ENCODE results near the gene FIBCD1. TPM values are rescaled to one million over a fixed set of nuclear protein-coding genes. Genes with fewer than 3 reads are reported as not detected.

Gene FIBCD1
- polyA plus RNA-seq, 1 donor (not counting 4 experiments of a cell fraction or from before 2014, with no cell fraction given), result 0.79 TPM

DNA sequence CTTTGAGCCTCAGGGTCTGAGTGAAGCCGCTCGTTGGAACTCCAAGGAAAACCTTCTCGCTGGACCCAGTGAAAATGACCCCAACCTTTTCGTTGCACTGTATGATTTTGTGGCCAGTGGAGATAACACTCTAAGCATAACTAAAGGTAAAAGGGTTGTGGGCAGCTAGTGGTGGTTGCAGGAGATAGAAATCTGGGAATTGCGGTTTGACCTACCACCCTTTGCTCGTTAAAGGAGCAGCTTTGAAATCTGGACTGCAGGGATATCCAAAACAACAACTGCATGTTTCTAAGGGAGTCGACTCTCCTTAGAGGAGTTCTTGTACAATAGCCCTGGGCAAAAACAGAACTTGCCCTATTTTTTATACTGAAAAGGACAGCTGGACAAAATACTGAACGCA, 85.0 kb downstream of the FIBCD1 start:
- Histone ChIP-seq H3K4me3 (ENCODE audit: control insufficient read depth in 2 of 3, extremely low read depth in 1 of 3, insufficient read depth in 2 of 3, low read depth in 1 of 3, low read length in 3 of 3) (no peak overlapping the region), H3K27me3 (ENCODE audit: control insufficient read depth, extremely low read depth, insufficient read depth, low read length) (no peaks in the 10 kb centered on the region), H3K36me3 (ENCODE audit: control insufficient read depth in 2 of 2, extremely low read depth in 1 of 2, insufficient read depth in 2 of 2, low read length in 2 of 2) (peaks cover 17 to 33% of the 10 kb centered on the region in 2 experiments), H3K9ac (ENCODE audit: control insufficient read depth, extremely low read depth, insufficient read depth, low read length) (no peak overlapping the region), H3K27ac (ENCODE audit: control insufficient read depth, insufficient read depth, low read length) (no peak overlapping the region), H3K9me1 (ENCODE audit: control insufficient read depth, extremely low read depth, insufficient read depth, low read length) (no peaks in the 10 kb centered on the region), H3K4me1 (ENCODE audit: control insufficient read depth, extremely low read depth, insufficient read depth, low read length) (no peaks in the 10 kb centered on the region), H3K79me2 (ENCODE audit: control insufficient read depth, insufficient read depth, low read length) (peaks cover 39% of the 10 kb centered on the region), H3K4me2 (ENCODE audit: control insufficient read depth, extremely low read depth, insufficient read depth, low read depth, low read length) (no peak overlapping the region), H4K20me1 (ENCODE audit: control insufficient read depth, extremely low read depth, insufficient read depth, low read length) (peaks cover 2% of the 10 kb centered on the region), H3K9me3 (ENCODE audit: control insufficient read depth, low read depth, low read length) (no peaks in the 10 kb centered on the region), H2AFZ (ENCODE audit: control insufficient read depth, low read length) (no peak overlapping the region)
- TF ChIP-seq, protein P1, sequence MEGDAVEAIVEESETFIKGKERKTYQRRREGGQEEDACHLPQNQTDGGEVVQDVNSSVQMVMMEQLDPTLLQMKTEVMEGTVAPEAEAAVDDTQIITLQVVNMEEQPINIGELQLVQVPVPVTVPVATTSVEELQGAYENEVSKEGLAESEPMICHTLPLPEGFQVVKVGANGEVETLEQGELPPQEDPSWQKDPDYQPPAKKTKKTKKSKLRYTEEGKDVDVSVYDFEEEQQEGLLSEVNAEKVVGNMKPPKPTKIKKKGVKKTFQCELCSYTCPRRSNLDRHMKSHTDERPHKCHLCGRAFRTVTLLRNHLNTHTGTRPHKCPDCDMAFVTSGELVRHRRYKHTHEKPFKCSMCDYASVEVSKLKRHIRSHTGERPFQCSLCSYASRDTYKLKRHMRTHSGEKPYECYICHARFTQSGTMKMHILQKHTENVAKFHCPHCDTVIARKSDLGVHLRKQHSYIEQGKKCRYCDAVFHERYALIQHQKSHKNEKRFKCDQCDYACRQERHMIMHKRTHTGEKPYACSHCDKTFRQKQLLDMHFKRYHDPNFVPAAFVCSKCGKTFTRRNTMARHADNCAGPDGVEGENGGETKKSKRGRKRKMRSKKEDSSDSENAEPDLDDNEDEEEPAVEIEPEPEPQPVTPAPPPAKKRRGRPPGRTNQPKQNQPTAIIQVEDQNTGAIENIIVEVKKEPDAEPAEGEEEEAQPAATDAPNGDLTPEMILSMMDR (optimal IDR thresholded peaks at IDR 0.05 in 1 of 3, IDR thresholded peaks at IDR 0.05 in 1 of 3, conservative IDR thresholded peaks at IDR 0.05 in 1 of 3; ENCODE audit: extremely low read depth in 1 of 3, insufficient read depth in 2 of 3, low read length in 3 of 3), result no peak
- no peak for TF ChIP-seq EZH2 (IDR thresholded peaks at IDR 0.05; ENCODE audit: low read length)
- dilution Hi-C loops (cut with MboI; ENCODE audit: extremely low pct_ligation_motif_present, low sequenced_read_pairs), result no loop called here
- FAIRE-seq (no peak), DNase-seq (ENCODE audit: low read depth, low spot score) (no peak)

DNA sequence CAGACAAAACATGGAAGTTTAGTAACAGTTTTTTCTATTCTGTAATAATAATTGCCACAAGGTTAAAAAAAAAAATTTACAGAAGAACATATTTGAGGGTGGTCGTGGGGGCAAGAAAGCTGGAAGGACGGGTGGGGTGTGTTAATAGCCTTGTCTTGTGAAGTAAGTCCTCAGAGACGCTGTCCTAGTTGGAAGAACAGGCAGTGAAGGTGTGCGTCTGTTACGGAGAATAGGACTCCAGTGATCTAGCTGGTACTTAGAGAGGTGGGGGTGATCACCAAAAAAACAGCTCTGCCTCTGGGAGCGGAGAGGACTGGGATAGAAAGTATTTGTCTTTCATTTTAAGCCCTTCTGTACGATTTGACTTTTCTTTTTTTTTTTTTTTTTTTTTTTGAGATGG, 86.2 kb downstream of the FIBCD1 start:
- no peaks in the 10 kb centered on the region for H3K27me3 ChIP-seq (ENCODE audit: control insufficient read depth, extremely low read depth, insufficient read depth, low read length)
- TF ChIP-seq, protein P1 (optimal IDR thresholded peaks at IDR 0.05 in 1 of 3, IDR thresholded peaks at IDR 0.05 in 1 of 3, conservative IDR thresholded peaks at IDR 0.05 in 1 of 3; ENCODE audit: extremely low read depth in 1 of 3, insufficient read depth in 2 of 3, low read length in 3 of 3), result no peak
- no peak for TF ChIP-seq EZH2 (IDR thresholded peaks at IDR 0.05; ENCODE audit: low read length)
- DNase-seq (ENCODE audit: low read depth, low spot score) (no peak), FAIRE-seq (no peak)
- no peak overlapping the region for H3K4me2 ChIP-seq (ENCODE audit: control insufficient read depth, extremely low read depth, insufficient read depth, low read depth, low read length)
- peaks cover 15 to 28% of the 10 kb centered on the region in 2 experiments for H3K36me3 ChIP-seq (ENCODE audit: control insufficient read depth in 2 of 2, extremely low read depth in 1 of 2, insufficient read depth in 2 of 2, low read length in 2 of 2)
- peaks cover 2% of the 10 kb centered on the region for H4K20me1 ChIP-seq (ENCODE audit: control insufficient read depth, extremely low read depth, insufficient read depth, low read length)
- H3K9me3 ChIP-seq (ENCODE audit: control insufficient read depth, low read depth, low read length), result no peaks in the 10 kb centered on the region
- H3K4me3 ChIP-seq (ENCODE audit: control insufficient read depth in 2 of 3, extremely low read depth in 1 of 3, insufficient read depth in 2 of 3, low read depth in 1 of 3, low read length in 3 of 3), result no peak overlapping the region
- H3K9me1 ChIP-seq (ENCODE audit: control insufficient read depth, extremely low read depth, insufficient read depth, low read length), result no peaks in the 10 kb centered on the region
- no peak overlapping the region for H3K9ac ChIP-seq (ENCODE audit: control insufficient read depth, extremely low read depth, insufficient read depth, low read length)
- H3K4me1 ChIP-seq (ENCODE audit: control insufficient read depth, extremely low read depth, insufficient read depth, low read length), result peaks cover 3% of the 10 kb centered on the region
- peaks cover 42% of the 10 kb centered on the region for H3K79me2 ChIP-seq (ENCODE audit: control insufficient read depth, insufficient read depth, low read length)
- H3K27ac ChIP-seq (ENCODE audit: control insufficient read depth, insufficient read depth, low read length), result no peak overlapping the region
- no peak overlapping the region for H2AFZ ChIP-seq (ENCODE audit: control insufficient read depth, low read length)
- dilution Hi-C loops (cut with MboI; ENCODE audit: extremely low pct_ligation_motif_present, low sequenced_read_pairs), result no loop called here

Other genes starting within 250 kb of the FIBCD1 start
- 22.1 to 37.5 TPM (median 35.9 TPM) in 3 replicates for gene EXOSC2, start 245.5 kb downstream of the FIBCD1 start, polyA plus RNA-seq
- 13.8 to 20.3 TPM (median 17.0 TPM) in 3 replicates for gene ABL1, start 104.0 kb downstream of the FIBCD1 start, polyA plus RNA-seq
- not detected in 3 replicates for gene QRFP, start 42.4 kb downstream of the FIBCD1 start, polyA plus RNA-seq
- not detected in 3 replicates for gene LAMC3, start 69.9 kb upstream of the FIBCD1 start, polyA plus RNA-seq
- gene AIF1L, start 157.3 kb upstream of the FIBCD1 start, polyA plus RNA-seq, result 1.0 to 2.6 TPM (median 1.5 TPM) in 3 replicates
- gene NUP214, start 186.3 kb upstream of the FIBCD1 start, polyA plus RNA-seq, result 4.7 to 7.3 TPM (median 6.4 TPM) in 3 replicates

All from keratinocyte (primary cell).